GM19193 (cell line): Measurements from ENCODE around the gene NEMP1.

Experiments used
- POLR2A ChIP-seq: IDR thresholded peaks from 4 replicates; pipeline ENCODE4 v1.6.1; 2011; ENCODE audit not compliant: insufficient read depth, insufficient read length; ENCODE audit errors: extremely low read depth

The NEMP1 gene

GRCh38 chr12:57008178-57008577 lies 70.4 kb downstream of the NEMP1 start:
- TF ChIP-seq POLR2A: no peak

- no peak for TF ChIP-seq POLR2A
These were observed 71.6 kb downstream of the NEMP1 start for GRCh38 chr12:57006809-57007475.

GRCh38 chr12:57005980-57006808 lies 72.4 kb downstream of the NEMP1 start, which contains the start of gene ZBTB39:
ZBTB39 (minus strand) TSS chr12:57006546; CDS start chr12:57004917, 1,629 bp downstream.
- TF ChIP-seq POLR2A: peak; percentile 81
